Spleen (tissue), 11 donors: ENCODE measurements around the gene MAGI2. TPM values are rescaled to one million over a fixed set of nuclear protein-coding genes. Genes with fewer than 3 reads are reported as not detected.
A peak's percentile ranks its signal among the peaks of the same experiment; 100 is the strongest.

ENCODE experiments used
- DNase-seq: peaks from one replicate; pipeline ENCODE4 v3.0.0-alpha.2; 2020
- H3K27ac ChIP-seq, 8 donors: fragments of 200-600 bp; sonication (generic) in 7 of 8; 1 replicate in 4 of 8; 2 replicates in 4 of 8; pipeline versions ENCODE4 v1.5.0 to v1.8.0; 2016 to 2021; ENCODE audit warnings: inconsistent platforms in 4 of 8, mild to moderate bottlenecking in 4 of 8, moderate library complexity in 1 of 8
- H3K27me3 ChIP-seq, 7 donors: fragments of 200-600 bp; sonication (generic) in 6 of 7; replicated peaks in 1 of 7; 1 replicate in 4 of 7; 2 replicates in 3 of 7; pipeline versions ENCODE4 v1.5.0 to v1.8.0; 2016 to 2021; ENCODE audit warnings: inconsistent platforms in 3 of 7, mild to moderate bottlenecking in 1 of 7
- H3K36me3 ChIP-seq, 6 donors: fragments of 200-600 bp; sonication (generic) in 5 of 6; 1 replicate in 4 of 6; 2 replicates in 2 of 6; pipeline versions ENCODE4 v1.5.0 to v1.8.0; 2016 to 2021; ENCODE audit warnings: inconsistent platforms in 2 of 6
- H3K4me1 ChIP-seq, 6 donors: fragments of 200-600 bp; sonication (generic) in 5 of 6; 1 replicate in 3 of 6; 2 replicates in 3 of 6; pipeline versions ENCODE4 v1.5.0 to v1.8.0; 2016 to 2021; ENCODE audit warnings: inconsistent platforms in 3 of 6
- H3K4me3 ChIP-seq, 8 donors: fragments of 200-600 bp; sonication (generic) in 7 of 8; 1 replicate in 4 of 8; 2 replicates in 4 of 8; pipeline versions ENCODE4 v1.5.0 to v1.8.0; 2016 to 2021; ENCODE audit warnings: inconsistent platforms in 4 of 8, mild to moderate bottlenecking in 4 of 8, moderate library complexity in 2 of 8
- H3K9me3 ChIP-seq, 8 donors: fragments of 200-600 bp; sonication (generic) in 7 of 8; 1 replicate in 4 of 8; 2 replicates in 4 of 8; pipeline versions ENCODE4 v1.5.0 to v1.8.0; 2016 to 2021; ENCODE audit warnings: inconsistent platforms in 4 of 8
- POLR2A ChIP-seq, 3 donors: fragments of 450-650 bp; IDR thresholded peaks; one replicate each; pipeline ENCODE4 v1.5.1; 2017; ENCODE audit warnings: antibody characterized with exemption in 3 of 3, mild to moderate bottlenecking in 1 of 3
- POLR2AphosphoS5 ChIP-seq, 3 donors: sonication (generic); formaldehyde crosslinking; IDR thresholded peaks; one replicate each; pipeline ENCODE4 v1.5.1; 2017; ENCODE audit warnings: antibody characterized with exemption in 3 of 3
- WGBS, 5 donors: extraction: QIAGEN DNeasy Blood & Tissue Kit in 3 of 5; methylation state at CpG; one replicate each; pipeline versions ENCODE4 v1.1.5 to v1.1.7; 2013 to 2018; 5-methylcytosine and 5-hydroxymethylcytosine counted together
- intact Hi-C: fragments of 100-400 bp; cut with DNase I; formaldehyde crosslinking; loops from one replicate; pipeline ENCODE4 v1.15.0; 2023; ENCODE audit warnings: low total_unique reads
- polyA plus RNA-seq, 3 donors: library from polyadenylated mRNA; stranded (reverse); fragments of 200-250 nt; gene quantifications; one replicate each; pipeline ENCODE4 v1.2.1, GENCODE V29; 2013
- total RNA-seq, 7 donors: library from RNA; depleted of rRNA in 3 of 7; stranded (reverse); fragments of >200 nt in 3 of 7; fragmentation: NEBNext Ultra II Directional in 4 of 7; extraction: Animal tissue kit (Norgen Biotek cat#: 25700) in 4 of 7; gene quantifications; one replicate each; pipeline versions ENCODE4 v1.1.0 to v1.2.1, GENCODE V29; 2016 to 2021
- TF ChIP-seq, protein P1 (sequence below), 11 experiments: fragments of 200-600 bp in 7 of 11; fragments of 450-650 bp in 4 of 11; sonication (generic) in 4 of 11; IDR thresholded peaks in 8 of 11; conservative IDR thresholded peaks in 3 of 11; 1 replicate in 7 of 11; 2 replicates in 4 of 11; pipeline versions ENCODE4 v1.4.0 to v1.8.0; 2016 to 2021; ENCODE audit warnings: antibody characterized with exemption in 11 of 11, inconsistent platforms in 4 of 11, mild to moderate bottlenecking in 1 of 11
- donor health status: healthy with polysubstance abuse.
- donor health status: DM: no; HTN: no; CAD: no; lungs with moderate emphysema.
- donor health status: DM: no; HTN: no; CAD: no.
- donor health status: Bipolar disorder and iron deficiency.
- donor health status: healthy.
- donor health status: DM: no; HTN: no; CAD: no.
- donor health status: DM: yes; HTN: yes; CAD: no.

The MAGI2 gene
- total and polyA plus RNA-seq, 10 donors, result 0.74 to 18.1 (median 11.1) TPM

DNA sequence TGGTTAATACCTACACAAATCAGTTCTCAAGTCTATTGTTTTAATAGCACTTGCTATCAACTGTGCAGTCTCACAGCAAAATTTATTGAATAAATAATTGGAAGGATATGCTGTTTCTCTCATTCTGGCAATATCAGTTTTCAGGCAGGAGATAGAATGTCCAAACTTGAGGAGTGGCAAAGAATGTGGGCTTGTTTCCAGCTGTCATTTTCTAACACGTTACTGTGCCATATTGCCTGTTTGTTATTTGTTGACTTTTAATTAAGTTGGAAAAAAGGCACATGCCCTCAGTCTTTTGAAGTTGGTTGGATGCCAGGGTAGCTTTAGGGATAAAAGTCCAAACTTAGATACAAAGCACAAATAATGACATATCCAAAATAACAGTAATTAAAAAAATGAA, 52.2 kb downstream of the MAGI2 start:
- Histone ChIP-seq H3K4me1 (no peaks in the 10 kb centered on the region), H3K4me3 (no peak overlapping the region), H3K9me3 (no peaks in the 10 kb centered on the region), H3K27ac (no peak overlapping the region), H3K27me3 (no peaks in the 10 kb centered on the region), H3K36me3 (no peaks in the 10 kb centered on the region)
- DNase-seq, result no peak
- intact Hi-C loops, result no loop called here
- WGBS, 5 donors, result 70 to 76% (median 73%) methylated on average over 1 of the region's 1 CpG
- TF ChIP-seq, protein P1, sequence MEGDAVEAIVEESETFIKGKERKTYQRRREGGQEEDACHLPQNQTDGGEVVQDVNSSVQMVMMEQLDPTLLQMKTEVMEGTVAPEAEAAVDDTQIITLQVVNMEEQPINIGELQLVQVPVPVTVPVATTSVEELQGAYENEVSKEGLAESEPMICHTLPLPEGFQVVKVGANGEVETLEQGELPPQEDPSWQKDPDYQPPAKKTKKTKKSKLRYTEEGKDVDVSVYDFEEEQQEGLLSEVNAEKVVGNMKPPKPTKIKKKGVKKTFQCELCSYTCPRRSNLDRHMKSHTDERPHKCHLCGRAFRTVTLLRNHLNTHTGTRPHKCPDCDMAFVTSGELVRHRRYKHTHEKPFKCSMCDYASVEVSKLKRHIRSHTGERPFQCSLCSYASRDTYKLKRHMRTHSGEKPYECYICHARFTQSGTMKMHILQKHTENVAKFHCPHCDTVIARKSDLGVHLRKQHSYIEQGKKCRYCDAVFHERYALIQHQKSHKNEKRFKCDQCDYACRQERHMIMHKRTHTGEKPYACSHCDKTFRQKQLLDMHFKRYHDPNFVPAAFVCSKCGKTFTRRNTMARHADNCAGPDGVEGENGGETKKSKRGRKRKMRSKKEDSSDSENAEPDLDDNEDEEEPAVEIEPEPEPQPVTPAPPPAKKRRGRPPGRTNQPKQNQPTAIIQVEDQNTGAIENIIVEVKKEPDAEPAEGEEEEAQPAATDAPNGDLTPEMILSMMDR (IDR thresholded peaks at IDR 0.05 in 8 of 11, conservative IDR thresholded peaks at IDR 0.05 in 3 of 11), result no peak

DNA sequence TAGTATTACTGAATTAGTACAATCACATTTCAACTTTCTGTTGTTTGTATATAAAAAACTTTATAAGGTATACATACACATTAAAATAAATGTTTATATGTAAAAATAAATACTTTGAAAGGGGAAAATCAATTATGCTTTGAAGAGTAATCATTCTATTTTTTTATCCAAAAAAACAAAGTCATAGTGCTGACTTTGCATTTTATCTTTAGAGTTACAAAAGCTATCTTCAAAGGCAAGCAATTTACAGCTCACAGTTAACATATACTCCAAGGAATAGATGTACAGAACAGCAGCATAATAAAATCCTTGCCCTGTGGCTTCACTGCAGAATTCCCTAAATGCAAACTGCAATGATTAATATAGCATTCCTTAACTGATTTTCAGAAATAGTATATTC, 53.2 kb downstream of the MAGI2 start:
- intact Hi-C loops, result no loop called here
- no peak for DNase-seq

DNA sequence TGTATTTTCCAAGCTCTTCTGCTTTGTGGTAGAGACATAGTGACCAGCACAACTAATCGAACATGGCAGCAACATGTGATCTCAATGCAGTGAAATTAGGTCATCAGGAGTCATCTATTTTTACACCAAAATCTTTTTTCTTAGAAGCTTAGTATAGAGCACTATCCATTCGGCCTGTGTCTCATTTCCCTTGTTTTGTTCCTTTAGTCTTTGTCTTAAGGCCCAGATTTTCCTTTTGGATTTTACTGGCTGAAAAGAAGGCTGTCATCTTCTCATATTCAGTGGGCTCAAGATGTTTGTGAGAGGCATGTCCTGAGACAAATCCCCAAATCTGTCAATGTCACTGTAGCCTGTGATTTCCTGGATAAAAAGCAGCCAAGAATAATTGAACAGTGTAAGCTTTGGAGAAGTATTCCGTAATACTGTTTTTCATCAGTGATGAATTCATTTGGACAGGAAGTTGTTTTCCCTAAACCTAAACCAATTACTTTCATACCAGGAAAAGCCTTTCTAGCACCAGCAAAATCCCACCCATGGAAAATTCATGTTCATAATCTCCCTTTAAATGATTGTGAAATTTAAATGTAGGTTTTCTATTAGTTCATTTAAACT, 55.2 kb downstream of the MAGI2 start:
- H3K9me3 ChIP-seq, result no peaks in the 10 kb centered on the region
- 59 to 73% (median 61%) methylated on average over 3 of the region's 3 CpGs for WGBS, 5 donors
- no peaks in the 10 kb centered on the region for H3K4me1 ChIP-seq
- H3K27ac ChIP-seq, result peak overlapping the region in 3 of 8 donors; percentile 1 to 16 (median 9)
- no peak overlapping the region for H3K4me3 ChIP-seq
- no peaks in the 10 kb centered on the region for H3K27me3 ChIP-seq
- no peak for DNase-seq
- H3K36me3 ChIP-seq, result no peaks in the 10 kb centered on the region
- TF ChIP-seq POLR2A (IDR thresholded peaks at IDR 0.05) (no peak), POLR2AphosphoS5 (IDR thresholded peaks at IDR 0.05) (no peak)
- intact Hi-C loops, result no loop called here

More for the DNA sequence above, 53.2 kb downstream of the MAGI2 start:
- Histone ChIP-seq H3K36me3 (no peaks in the 10 kb centered on the region), H3K4me1 (no peaks in the 10 kb centered on the region), H3K27ac (no peak overlapping the region), H3K4me3 (no peak overlapping the region), H3K9me3 (no peaks in the 10 kb centered on the region), H3K27me3 (no peaks in the 10 kb centered on the region)
- TF ChIP-seq, protein P1 (IDR thresholded peaks at IDR 0.05 in 8 of 11, conservative IDR thresholded peaks at IDR 0.05 in 3 of 11), result no peak
- TF ChIP-seq POLR2A (IDR thresholded peaks at IDR 0.05), result no peak
- TF ChIP-seq POLR2AphosphoS5 (IDR thresholded peaks at IDR 0.05), result no peak

DNA sequence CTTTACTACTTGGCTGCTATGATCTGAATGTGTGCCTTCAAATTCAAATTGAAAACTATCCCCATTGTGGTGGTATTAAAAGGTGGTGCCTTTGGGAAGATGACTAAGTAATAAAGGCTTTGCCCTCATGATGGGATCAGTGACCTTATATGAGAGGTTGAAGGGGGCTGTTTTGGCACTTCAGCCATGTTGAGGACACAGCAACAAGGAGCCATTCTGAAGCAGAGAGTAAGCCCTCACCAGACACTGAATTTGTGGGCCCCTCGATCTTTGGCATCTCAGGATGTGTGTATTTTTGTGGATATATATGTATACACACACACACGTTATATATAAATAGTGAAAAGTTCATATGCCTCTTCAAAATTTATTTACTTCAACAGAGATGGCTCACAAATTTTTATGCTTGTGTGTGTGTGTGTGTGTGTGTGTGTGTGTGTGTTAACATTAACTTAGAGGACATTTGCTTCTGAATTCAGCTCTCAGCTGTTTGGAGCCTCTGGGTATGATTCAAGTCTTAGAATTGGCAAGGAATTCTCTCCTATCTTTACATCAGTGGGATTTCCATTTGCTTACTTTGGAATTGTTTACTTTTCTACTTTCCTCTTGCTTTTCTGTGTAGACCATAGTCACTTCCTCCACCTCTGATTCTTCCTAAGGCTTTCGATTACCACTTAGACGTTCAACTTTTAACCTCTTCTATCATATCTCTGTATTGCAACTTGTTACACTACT, 66.6 kb downstream of the MAGI2 start:
- no peak overlapping the region for H3K4me3 ChIP-seq
- intact Hi-C loops, result no loop called here
- no peak for DNase-seq
- no peak overlapping the region for H3K27ac ChIP-seq
- no peaks in the 10 kb centered on the region for H3K27me3 ChIP-seq
- TF ChIP-seq, protein P1 (IDR thresholded peaks at IDR 0.05 in 8 of 11, conservative IDR thresholded peaks at IDR 0.05 in 3 of 11), result no peak
- H3K9me3 ChIP-seq, result peaks cover 0 to 4% (median under 1%) of the 10 kb centered on the region in 8 donors
- 57 to 82% (median 69%) methylated on average over 4 of the region's 4 CpGs for WGBS, 5 donors
- no peaks in the 10 kb centered on the region for H3K36me3 ChIP-seq
- H3K4me1 ChIP-seq, result no peaks in the 10 kb centered on the region
